IMR-90 (cell line): ENCODE results near the gene PLEKHS1. TPM values are rescaled to one million over a fixed set of nuclear protein-coding genes. Genes with fewer than 3 reads are reported as not detected.

Experiments used
- ATAC-seq: fragments of 200-7000 bp; cut with Tn5 transposase; 2 replicates; pipeline ENCODE4 v1.9.1; 2020; ENCODE audit warnings: low read depth, mild to moderate bottlenecking, moderate library complexity
- BruUV-seq: library from RNA; stranded (reverse); fragments of 400-500 nt; replicated peaks from 2 replicates; lab custom pipeline; 2021; lab: Mats Ljungman, UMichigan
- CTCF ChIA-PET: fragments of 300-600 bp; formaldehyde crosslinking; extraction: SDS; loops from one replicate; lab custom pipeline; 2021; ENCODE audit warnings: antibody characterized with exemption; lab: Yijun Ruan, JAX
- POLR2A ChIA-PET: fragments of 300-600 bp; sonication (Branson Sonifier 250); formaldehyde crosslinking; loops from one replicate; lab custom pipeline; 2022; ENCODE audit warnings: antibody characterized with exemption; ENCODE audit not compliant: unreplicated experiment; lab: Charles Lee
- DNase-seq: peaks from one replicate; pipeline ENCODE4 v3.0.0; 2013
- H2AFZ ChIP-seq: replicated peaks from 2 replicates; pipeline ENCODE3; 2013; ENCODE audit warnings: low read length, mild to moderate bottlenecking; ENCODE audit not compliant: poor library complexity
- H2AK5ac ChIP-seq: 2 replicates; pipeline ENCODE4 v1.6.1; 2013; ENCODE audit warnings: low read depth, low read length, inconsistent platforms
- H2AK9ac ChIP-seq: replicated peaks from 2 replicates; pipeline ENCODE3; 2013; ENCODE audit warnings: mild to moderate bottlenecking, low read depth, low read length, moderate library complexity; ENCODE audit not compliant: poor library complexity
- H2BK120ac ChIP-seq: 2 replicates; pipeline ENCODE4 v1.6.1; 2013; ENCODE audit warnings: low read depth, low read length, inconsistent platforms
- H2BK15ac ChIP-seq: 3 replicates; pipeline ENCODE4 v1.6.1; 2013; ENCODE audit warnings: low read depth, low read length, inconsistent platforms
- H2BK20ac ChIP-seq: 2 replicates; pipeline ENCODE4 v1.6.1; 2013; ENCODE audit warnings: low read depth, mild to moderate bottlenecking, inconsistent platforms, low read length, moderate library complexity
- H2BK5ac ChIP-seq: 2 replicates; pipeline ENCODE4 v1.6.1; 2013; ENCODE audit warnings: mild to moderate bottlenecking, low read depth, low read length, inconsistent platforms; ENCODE audit not compliant: poor library complexity, severe bottlenecking
- H3K14ac ChIP-seq: replicated peaks from 2 replicates; pipeline ENCODE4 v1.6.1; 2013; ENCODE audit warnings: low read depth, low read length, inconsistent platforms
- H3K18ac ChIP-seq: 2 replicates; pipeline ENCODE4 v1.6.1; 2013; ENCODE audit warnings: low read depth, low read length, control low read depth
- H3K23ac ChIP-seq: 2 replicates; pipeline ENCODE4 v1.6.1; 2013; ENCODE audit warnings: low read depth, low read length, inconsistent platforms
- H3K27ac ChIP-seq: 2 replicates; pipeline ENCODE4 v1.5.1; 2013; ENCODE audit warnings: mild to moderate bottlenecking, control low read depth, low read length; ENCODE audit not compliant: insufficient read depth
- H3K27me3 ChIP-seq: 2 replicates; pipeline ENCODE4 v1.6.1; 2013; ENCODE audit warnings: low read length; ENCODE audit not compliant: control insufficient read depth, insufficient read depth
- H3K36me3 ChIP-seq: 2 replicates; pipeline ENCODE4 v1.6.1; 2013; ENCODE audit warnings: low read length, mixed read lengths; ENCODE audit not compliant: control insufficient read depth, insufficient read depth
- H3K4ac ChIP-seq: 2 replicates; pipeline ENCODE4 v1.6.1; 2013; ENCODE audit warnings: low read depth, low read length, inconsistent platforms
- H3K4me1 ChIP-seq: 2 replicates; pipeline ENCODE4 v1.6.1; 2013; ENCODE audit warnings: low read length, mixed read lengths; ENCODE audit not compliant: control insufficient read depth, insufficient read depth
- H3K4me2 ChIP-seq: 2 replicates; pipeline ENCODE4 v1.6.1; 2013; ENCODE audit warnings: low read depth, mild to moderate bottlenecking, control low read depth, low read length, moderate library complexity
- H3K4me3 ChIP-seq: 2 replicates; pipeline ENCODE4 v1.5.1; 2013; ENCODE audit warnings: low read depth, mild to moderate bottlenecking, control low read depth, low read length, moderate library complexity; ENCODE audit not compliant: insufficient read depth
- H3K56ac ChIP-seq: 2 replicates; pipeline ENCODE4 v1.6.1; 2013; ENCODE audit warnings: low read length, inconsistent platforms; ENCODE audit not compliant: insufficient read depth; ENCODE audit errors: extremely low read depth
- H3K79me1 ChIP-seq, 2 experiments: 2 replicates each; pipeline ENCODE4 v1.6.1; 2013; ENCODE audit warnings: low read length in 2 of 2, inconsistent platforms in 1 of 2, low read depth in 1 of 2
- H3K9ac ChIP-seq: 2 replicates; pipeline ENCODE4 v1.6.1; 2013; ENCODE audit warnings: low read depth, low read length, control low read depth
- H3K9me1 ChIP-seq: 2 replicates; pipeline ENCODE4 v1.6.1; 2013; ENCODE audit warnings: low read length, inconsistent platforms; ENCODE audit not compliant: insufficient read depth
- H3K9me3 ChIP-seq: 2 replicates; pipeline ENCODE4 v1.6.1; 2013; ENCODE audit warnings: low read length; ENCODE audit not compliant: control insufficient read depth, insufficient read depth
- H4K20me1 ChIP-seq: 2 replicates; pipeline ENCODE4 v1.6.1; 2013; ENCODE audit warnings: low read length, inconsistent platforms; ENCODE audit not compliant: insufficient read depth
- H4K5ac ChIP-seq: 2 replicates; pipeline ENCODE4 v1.6.1; 2013; ENCODE audit warnings: mild to moderate bottlenecking, low read depth, low read length, control low read depth
- H4K8ac ChIP-seq, 2 experiments: 2 replicates each; pipeline ENCODE4 v1.6.1; 2013; ENCODE audit warnings: low read depth in 2 of 2, low read length in 2 of 2, control low read depth in 1 of 2, inconsistent platforms in 1 of 2
- H4K91ac ChIP-seq: 2 replicates; pipeline ENCODE4 v1.6.1; 2013; ENCODE audit warnings: low read depth, low read length, inconsistent platforms; ENCODE audit not compliant: insufficient read depth
- MAZ ChIP-seq: IDR thresholded peaks from 2 replicates; pipeline ENCODE4 v1.6.1; 2012; ENCODE audit warnings: low read depth, mild to moderate bottlenecking, low read length, improper control_type of control experiment, moderate library complexity, borderline replicate concordance
- RCOR1 ChIP-seq: IDR thresholded peaks from 2 replicates; pipeline ENCODE4 v1.6.1; 2012; ENCODE audit warnings: mild to moderate bottlenecking, low read length, improper control_type of control experiment; ENCODE audit not compliant: insufficient replicate concordance
- WGBS, 2 experiments: methylation state at CpG; one replicate each; pipeline versions ENCODE4 v1.1.5 to v1.1.7; 2013; ENCODE audit warnings: missing lambda C conversion rate in 2 of 2; ENCODE audit not compliant: insufficient read length in 1 of 2; ENCODE audit errors: extremely low coverage in 2 of 2; 5-methylcytosine and 5-hydroxymethylcytosine counted together
- dilution Hi-C: fragments of 300-500 bp; cut with HindIII; formaldehyde crosslinking; loops from one replicate; pipeline ENCODE4 v1.14.3; 2018; ENCODE audit warnings: low sequenced_read_pairs; ENCODE audit not compliant: unreplicated experiment
- in situ Hi-C: fragments of 300-500 bp; cut with MboI; formaldehyde crosslinking; loops from 3 replicates; pipeline ENCODE4 v1.14.3; 2019; ENCODE audit warnings: low sequenced_read_pairs, inconsistent platforms, mixed read lengths
- intact Hi-C: fragments of 100-400 bp; cut with micrococcal nuclease; formaldehyde crosslinking; loops from 2 replicates; pipeline ENCODE4 v1.10.0; 2022
- polyA plus RNA-seq, 3 experiments: library from polyadenylated mRNA; depleted of rRNA; stranded (reverse); fragments of >200 nt; gene quantifications; 2 replicates each; pipeline ENCODE4 v1.2.3, GENCODE V29; 2012; ENCODE audit warnings: low replicate concordance in 1 of 3
- total RNA-seq: library from RNA; depleted of rRNA; stranded (reverse); fragments of >200 nt; gene quantifications from 2 replicates; pipeline ENCODE4 v1.2.3, GENCODE V29; 2012

The PLEKHS1 gene
- total and polyA plus RNA-seq, 2 of the 4 experiments (the other 2 are of a cell fraction): not detected

- POLR2A ChIA-PET: no interaction called here
- no peak overlapping the region for H3K27ac ChIP-seq
Measured at GRCh38 chr10:113756940-113757543, 5.6 kb downstream of the PLEKHS1 start.

More at GRCh38 chr10:113756940-113757543, 5.6 kb downstream of the PLEKHS1 start:
- in situ Hi-C loops (no loop called here), intact Hi-C loops (no loop called here), dilution Hi-C loops (no loop called here)
- no peak overlapping the region for H3K23ac ChIP-seq
- H2AK9ac ChIP-seq: no peak overlapping the region
- TF ChIP-seq RCOR1: no peak
- TF ChIP-seq MAZ: no peak
- no peak overlapping the region for H3K4ac ChIP-seq
- no peak overlapping the region for H4K8ac ChIP-seq
- H3K4me2 ChIP-seq: no peak overlapping the region
- H3K9ac ChIP-seq: no peak overlapping the region
- no peak overlapping the region for H2BK120ac ChIP-seq
- WGBS, 2 experiments: no CpG with 5 or more reads among the region's 12 CpGs
- H4K5ac ChIP-seq: no peak overlapping the region
- DNase-seq (no peak), ATAC-seq (no peak)
- peaks cover 6% of the 10 kb centered on the region; the same call in 1 of the 2 replicates for H3K27me3 ChIP-seq
- no peak overlapping the region for H2BK5ac ChIP-seq
- H3K4me3 ChIP-seq: no peak overlapping the region
- no peaks in the 10 kb centered on the region for H3K36me3 ChIP-seq
- H3K9me1 ChIP-seq: no peaks in the 10 kb centered on the region
- no peak overlapping the region for H2AK5ac ChIP-seq
- no peak overlapping the region for H2BK20ac ChIP-seq
- H3K14ac ChIP-seq: no peak overlapping the region
- H3K18ac ChIP-seq: no peak overlapping the region
- H4K91ac ChIP-seq: no peak overlapping the region
- H3K9me3 ChIP-seq: no peaks in the 10 kb centered on the region
- no peaks in the 10 kb centered on the region for H4K20me1 ChIP-seq
- H2AFZ ChIP-seq: no peak overlapping the region
- no peak overlapping the region for H2BK15ac ChIP-seq
- CTCF ChIA-PET: no interaction called here
- no peak overlapping the region for H3K56ac ChIP-seq
- no peaks in the 10 kb centered on the region for H3K79me1 ChIP-seq
- H3K4me1 ChIP-seq: no peaks in the 10 kb centered on the region
- BruUV-seq: no TSS peak
